Testis (tissue), 2 donors: ENCODE data around the gene SPC25.

Experiments
- POLR2A ChIP-seq: fragments of 450-650 bp; IDR thresholded peaks from one replicate; pipeline ENCODE4 v1.6.1; 2017; ENCODE audit warnings: antibody characterized with exemption, mild to moderate bottlenecking, moderate library complexity
- TF ChIP-seq, protein P1 (sequence below), 3 experiments: fragments of 450-650 bp in 2 of 3; fragments of 200-600 bp in 1 of 3; sonication (generic) in 1 of 3; IDR thresholded peaks; one replicate each; pipeline ENCODE4 v1.5.1; 2016 to 2019; ENCODE audit warnings: antibody characterized with exemption in 3 of 3, mild to moderate bottlenecking in 2 of 3, moderate library complexity in 1 of 3

DNA sequence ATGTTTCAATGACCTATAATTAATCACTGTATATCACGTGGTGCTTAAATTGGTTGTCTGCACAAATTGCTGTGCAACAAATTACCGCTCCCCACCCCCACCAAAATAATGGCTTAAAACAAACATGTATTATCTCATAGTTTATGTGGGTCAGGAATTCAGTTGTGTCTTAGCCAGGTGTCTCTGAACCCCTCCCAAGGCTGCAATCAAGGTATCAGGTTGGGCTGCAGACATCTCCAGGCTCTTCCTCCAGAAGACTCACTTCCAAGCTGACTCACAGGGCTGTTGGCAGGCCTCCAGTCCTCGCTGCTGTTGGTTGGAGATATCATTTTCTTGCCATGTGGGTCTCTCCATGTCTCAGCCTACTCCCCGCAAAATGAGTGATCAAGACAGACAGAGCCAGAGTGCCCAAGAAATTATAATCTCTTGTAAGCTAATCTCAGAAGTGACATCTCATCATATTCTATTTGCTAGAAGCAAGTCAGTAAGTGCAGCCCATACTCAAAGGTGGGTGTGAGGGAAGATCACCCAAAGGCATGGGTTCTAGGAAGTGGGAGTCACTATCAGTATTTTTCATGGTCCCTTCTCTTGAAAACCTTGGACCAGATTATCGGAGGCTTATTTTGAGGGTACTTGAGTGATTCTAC, 38.4 kb downstream of the SPC25 start:
- TF ChIP-seq, protein P1, sequence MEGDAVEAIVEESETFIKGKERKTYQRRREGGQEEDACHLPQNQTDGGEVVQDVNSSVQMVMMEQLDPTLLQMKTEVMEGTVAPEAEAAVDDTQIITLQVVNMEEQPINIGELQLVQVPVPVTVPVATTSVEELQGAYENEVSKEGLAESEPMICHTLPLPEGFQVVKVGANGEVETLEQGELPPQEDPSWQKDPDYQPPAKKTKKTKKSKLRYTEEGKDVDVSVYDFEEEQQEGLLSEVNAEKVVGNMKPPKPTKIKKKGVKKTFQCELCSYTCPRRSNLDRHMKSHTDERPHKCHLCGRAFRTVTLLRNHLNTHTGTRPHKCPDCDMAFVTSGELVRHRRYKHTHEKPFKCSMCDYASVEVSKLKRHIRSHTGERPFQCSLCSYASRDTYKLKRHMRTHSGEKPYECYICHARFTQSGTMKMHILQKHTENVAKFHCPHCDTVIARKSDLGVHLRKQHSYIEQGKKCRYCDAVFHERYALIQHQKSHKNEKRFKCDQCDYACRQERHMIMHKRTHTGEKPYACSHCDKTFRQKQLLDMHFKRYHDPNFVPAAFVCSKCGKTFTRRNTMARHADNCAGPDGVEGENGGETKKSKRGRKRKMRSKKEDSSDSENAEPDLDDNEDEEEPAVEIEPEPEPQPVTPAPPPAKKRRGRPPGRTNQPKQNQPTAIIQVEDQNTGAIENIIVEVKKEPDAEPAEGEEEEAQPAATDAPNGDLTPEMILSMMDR (IDR thresholded peaks at IDR 0.05), result no peak
- no peak for TF ChIP-seq POLR2A
